ENCODE data around the gene CHRNG.

CHRNG gene

GRCh38 chr2:232508251-232508650 lies 31.2 kb upstream of the CHRNG start:
- DNase-seq: no peak

GRCh38 chr2:232511336-232511890 lies 28.1 kb upstream of the CHRNG start:
- no peak for DNase-seq

DNA sequence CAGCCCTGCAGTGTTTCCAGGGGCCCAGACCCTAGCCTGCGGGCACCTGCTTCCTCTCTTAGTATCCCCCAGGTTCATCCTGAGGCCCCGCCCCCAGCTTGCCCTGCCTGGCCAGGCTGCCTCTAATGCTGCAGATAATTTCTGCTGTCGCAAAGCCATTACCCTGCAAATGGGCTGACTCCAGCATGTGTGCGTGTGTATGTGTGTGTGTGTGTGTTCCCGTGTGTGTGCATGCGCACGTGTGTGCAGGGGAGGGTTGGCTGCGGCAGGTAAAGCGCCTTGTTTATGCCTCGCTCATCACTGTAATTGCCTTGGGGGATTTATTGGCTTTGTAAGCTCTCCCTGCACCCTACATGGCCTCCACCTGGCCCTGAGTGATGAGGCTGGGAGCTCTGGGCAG lies 26.9 kb upstream of the CHRNG start:
- DNase-seq: no peak

- DNase-seq: no peak
These were observed 26.1 kb upstream of the CHRNG start for GRCh38 chr2:232513353-232513752.

DNA sequence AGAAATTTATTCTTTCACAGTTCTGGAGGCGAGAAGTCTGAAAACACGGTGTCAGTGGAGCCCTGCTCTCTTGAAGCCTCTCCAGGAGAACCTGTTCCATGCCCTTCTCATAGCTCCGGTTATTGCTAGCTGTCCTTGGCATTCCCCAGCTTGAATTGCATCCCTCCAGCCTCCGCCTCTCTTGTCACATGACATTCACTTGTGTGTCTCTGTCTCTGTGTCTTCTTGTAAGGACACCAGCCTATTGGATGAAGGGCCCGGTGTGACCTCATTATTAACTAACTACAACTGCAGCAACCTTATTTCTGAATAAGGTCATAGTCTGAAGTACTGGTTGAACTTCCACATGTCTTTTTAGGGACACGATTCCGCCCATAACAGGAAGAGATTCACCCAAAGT lies 23.9 kb upstream of the CHRNG start:
- no peak for DNase-seq

GRCh38 chr2:232516551-232516950 lies 22.9 kb upstream of the CHRNG start:
- DNase-seq: no peak

DNA sequence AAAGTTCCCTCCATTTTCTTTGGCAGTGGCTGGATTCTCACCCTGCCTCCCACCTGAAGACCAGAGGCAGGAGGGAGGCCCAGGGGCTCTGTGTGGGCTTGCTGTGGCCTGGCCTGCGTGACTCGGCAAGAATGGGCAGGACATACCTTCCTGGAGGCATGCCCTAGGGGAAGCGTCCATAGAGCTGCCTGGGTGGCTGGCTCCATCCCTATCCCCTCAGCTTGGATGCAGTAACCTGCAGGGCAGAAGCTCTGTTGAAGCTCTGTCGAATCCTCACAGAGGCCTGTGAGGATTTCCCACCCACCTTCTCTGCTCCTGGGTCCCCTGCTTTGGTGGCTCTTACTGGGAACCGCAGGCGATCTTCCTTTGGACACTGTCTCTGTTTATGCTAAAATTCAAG lies 20.6 kb upstream of the CHRNG start:
- no peak for DNase-seq

DNA sequence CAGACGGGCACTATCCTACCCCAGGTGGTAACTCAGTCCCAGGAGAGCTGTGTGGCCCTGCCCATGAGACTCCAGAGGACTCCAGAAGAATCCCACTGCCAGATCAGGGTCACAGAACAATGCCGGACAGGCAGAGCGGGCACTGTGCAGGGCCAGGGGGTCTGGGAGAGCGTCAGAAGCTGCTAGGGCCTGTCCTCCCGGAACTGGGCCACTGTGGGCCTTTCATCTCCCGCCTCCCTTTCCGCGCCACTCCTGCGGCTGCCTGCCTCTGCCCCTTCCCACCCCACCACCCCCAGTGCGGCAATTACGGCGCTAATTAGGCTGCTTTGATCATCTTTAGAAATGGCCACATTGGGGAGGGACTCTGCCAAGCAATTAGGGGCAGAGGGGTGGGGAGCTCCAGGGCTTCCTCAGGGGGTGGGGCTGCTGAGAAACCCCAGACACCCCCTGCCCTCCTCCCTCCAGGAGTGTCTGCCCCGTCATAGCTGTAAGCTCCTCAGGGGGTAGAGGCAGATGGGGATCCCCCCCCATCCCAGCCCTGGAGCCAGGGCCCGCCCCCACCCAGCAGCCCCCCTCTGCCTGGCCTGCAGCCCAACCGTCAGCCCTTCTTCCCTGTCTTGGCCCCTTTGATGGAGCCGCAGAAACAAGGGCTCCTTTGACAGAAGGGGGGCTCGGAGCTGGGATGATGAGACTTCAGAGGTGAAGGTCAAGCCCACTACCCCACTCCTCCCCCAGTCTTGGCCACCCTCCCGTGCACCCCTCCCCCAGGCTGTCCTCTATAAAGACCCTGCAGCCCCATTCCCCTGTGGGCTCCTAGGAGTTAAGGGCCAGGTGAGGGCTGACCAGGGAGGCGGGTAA lies 19.7 kb upstream of the CHRNG start, which contains the start of gene PRSS56:
PRSS56 (plus strand) TSS at position 808 of the 858 bp plus-strand sequence. CDS start 211 bp downstream, outside the sequence.
- DNase-seq: no peak

DNA sequence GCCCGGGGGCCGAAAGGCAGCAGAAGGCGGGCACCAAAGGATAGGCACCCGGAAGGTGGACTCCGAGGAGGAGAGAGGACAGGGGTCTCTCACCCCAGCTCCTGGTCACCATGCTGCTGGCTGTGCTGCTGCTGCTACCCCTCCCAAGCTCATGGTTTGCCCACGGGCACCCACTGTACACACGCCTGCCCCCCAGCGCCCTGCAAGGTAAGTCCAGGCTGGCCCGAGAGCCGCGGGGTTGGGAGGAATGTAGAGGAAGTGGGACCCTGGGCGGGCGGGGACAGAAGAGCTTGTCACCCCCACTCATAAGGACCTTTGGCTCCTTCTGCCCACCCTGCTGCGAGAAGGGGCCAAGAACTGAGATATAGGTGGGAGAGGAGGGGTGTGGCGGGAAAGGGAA lies 19.0 kb upstream of the CHRNG start:
- DNase-seq: no peak

- no peak for DNase-seq
These were observed 18.4 kb upstream of the CHRNG start for GRCh38 chr2:232521098-232521497.

- no peak for DNase-seq
These were observed 17.4 kb upstream of the CHRNG start for GRCh38 chr2:232521959-232522622.

GRCh38 chr2:232522623-232523401 lies 16.7 kb upstream of the CHRNG start:
- no peak for DNase-seq

- no peak for DNase-seq
These were observed 16.1 kb upstream of the CHRNG start for GRCh38 chr2:232523402-232523681.

- no peak for DNase-seq
These were observed 15.6 kb upstream of the CHRNG start for GRCh38 chr2:232523682-232524597.

DNA sequence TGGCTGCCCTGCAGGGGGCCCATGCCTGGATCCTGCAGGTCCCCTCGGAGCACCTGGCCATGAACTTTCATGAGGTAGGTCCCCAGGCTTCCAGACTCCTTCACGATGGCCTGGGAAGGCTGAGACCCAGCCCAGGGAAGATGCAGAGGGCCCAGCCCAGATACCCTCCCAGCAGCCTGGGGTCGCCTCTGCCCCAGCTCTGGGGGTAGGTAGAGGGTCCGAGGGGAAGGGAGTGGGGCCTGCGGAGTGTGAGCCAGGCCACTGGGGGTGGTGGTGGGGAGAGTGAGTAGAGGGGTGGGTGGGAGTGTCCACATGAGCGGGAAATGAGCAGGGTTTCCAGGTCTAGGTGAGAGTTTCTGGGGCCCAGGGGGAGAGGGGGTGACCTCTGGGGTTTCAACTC lies 14.7 kb upstream of the CHRNG start:
- no peak for DNase-seq

DNA sequence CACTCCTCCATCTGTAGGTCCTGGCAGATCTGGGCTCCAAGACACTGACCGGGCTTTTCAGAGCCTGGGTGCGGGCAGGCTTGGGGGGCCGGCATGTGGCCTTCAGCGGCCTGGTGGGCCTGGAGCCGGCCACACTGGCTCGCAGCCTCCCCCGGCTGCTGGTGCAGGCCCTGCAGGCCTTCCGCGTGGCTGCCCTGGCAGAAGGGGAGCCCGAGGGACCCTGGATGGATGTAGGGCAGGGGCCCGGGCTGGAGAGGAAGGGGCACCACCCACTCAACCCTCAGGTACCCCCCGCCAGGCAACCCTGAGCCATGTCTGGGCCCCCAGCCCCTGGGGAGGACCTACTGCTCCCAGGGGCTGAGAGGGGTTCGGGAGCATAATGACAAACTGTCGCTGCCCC lies 14.3 kb upstream of the CHRNG start:
- DNase-seq: no peak

DNA sequence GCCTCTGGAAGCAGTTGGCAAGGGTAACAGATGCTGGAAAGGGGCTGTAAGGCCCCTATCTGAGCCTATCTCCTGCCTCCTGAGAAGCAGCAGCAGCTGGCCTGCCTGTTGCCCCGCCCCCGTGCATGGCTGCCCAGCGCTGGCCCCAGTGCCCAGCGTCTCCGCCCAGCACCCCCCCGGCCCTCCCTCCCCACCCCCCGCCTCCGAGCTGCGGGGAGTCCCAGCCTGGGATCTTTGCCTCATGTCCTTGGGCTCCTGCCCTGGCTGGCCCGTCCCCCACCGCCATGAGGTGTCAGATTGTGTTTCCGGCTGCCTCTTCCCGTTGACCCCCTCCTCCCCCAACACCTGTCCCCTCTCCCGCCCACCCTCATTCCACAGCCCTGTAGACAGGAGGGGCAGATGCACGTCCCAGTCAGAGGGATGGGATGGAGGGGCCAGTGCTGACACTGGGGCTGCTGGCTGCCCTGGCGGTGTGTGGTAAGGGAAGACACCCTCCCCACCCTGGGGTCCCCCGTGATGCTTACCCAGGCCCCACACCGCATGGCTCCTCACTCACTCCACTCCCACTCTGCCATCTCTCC lies 13.6 kb upstream of the CHRNG start, which contains the start of gene CHRND:
CHRND (plus strand) TSS at position 370 of the 581 bp plus-strand sequence; CDS start at position 426, 56 bp downstream.
- peak; percentile 32 for DNase-seq

DNA sequence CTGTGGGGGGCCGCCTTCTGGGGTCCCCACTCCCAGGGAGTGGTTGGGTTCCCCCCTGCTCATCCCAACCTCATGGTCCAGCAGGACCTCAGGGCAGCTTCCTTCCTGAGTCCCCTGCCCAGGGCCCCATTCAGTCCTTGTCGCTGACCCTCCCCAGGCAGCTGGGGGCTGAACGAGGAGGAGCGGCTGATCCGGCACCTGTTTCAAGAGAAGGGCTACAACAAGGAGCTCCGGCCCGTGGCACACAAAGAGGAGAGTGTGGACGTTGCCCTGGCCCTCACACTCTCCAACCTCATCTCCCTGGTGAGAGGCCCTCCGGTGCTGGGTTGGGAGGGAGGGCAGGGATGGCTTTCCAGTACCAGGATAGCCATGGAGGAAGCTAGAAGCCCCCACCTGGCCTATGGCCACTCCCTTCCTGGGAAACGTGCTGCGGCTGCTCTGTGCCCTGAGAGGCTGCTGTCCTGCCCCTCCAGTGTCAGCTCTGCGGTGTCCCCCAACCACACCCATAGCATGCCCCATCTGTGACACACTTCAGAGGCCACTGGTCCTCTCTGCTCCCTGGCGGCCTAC lies 13.0 kb upstream of the CHRNG start:
- DNase-seq: no peak

DNA sequence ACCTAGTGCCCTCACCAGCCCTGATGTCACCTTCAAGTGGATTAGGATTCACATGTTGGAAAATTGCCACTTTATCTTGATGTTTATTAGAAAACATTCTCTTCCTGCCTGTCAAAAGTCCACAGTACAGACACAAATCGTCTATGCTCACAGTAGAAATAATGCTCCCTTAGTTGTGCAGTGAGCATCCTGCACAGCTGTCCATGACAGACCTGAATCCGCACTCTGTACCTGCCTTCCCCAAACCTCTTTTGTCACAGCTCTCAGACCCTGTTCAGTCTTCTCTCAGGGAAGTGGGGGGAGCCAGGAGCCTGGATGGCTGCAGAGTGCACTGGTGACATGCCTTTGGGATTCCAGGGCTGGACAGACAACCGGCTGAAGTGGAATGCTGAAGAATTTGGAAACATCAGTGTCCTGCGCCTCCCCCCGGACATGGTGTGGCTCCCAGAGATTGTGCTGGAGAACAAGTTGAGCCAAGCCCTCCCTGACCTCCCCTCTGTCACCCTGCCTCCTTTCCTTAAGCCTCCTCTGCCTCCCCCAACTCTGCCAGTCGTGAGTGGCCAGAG lies 11.5 kb upstream of the CHRNG start:
- no peak for DNase-seq

DNA sequence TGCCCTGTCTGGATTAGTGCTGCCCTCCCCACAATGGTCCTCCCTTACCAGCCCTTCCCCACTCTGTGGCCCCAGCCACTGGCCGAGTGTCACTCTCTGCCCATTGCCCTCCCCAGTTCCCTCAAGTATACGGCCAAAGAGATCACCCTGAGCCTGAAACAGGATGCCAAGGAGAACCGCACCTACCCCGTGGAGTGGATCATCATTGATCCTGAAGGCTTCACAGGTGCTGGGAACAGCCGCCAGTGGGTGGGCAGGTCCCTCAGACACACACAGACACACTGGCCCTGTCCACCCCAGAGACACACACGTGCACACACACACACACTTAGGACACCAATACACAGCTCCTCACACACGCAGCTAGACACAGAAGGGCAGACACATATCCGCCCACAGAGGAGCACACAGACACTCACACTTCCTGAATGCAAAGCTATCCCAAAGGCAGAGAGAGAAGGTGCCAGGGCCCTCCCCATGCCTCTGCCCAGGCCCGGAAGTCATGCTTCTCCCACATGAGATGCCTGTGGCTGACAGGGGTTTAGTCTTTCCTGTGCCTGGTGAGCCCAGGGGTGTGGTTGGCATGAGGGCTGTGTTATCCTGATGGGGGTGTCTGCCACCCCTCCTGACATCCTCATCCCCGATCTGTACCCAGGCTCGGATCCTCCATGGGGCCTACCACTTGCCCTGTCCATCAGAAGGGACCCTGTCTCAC lies 10.6 kb upstream of the CHRNG start:
- DNase-seq: no peak
